ENCODE data around the gene MAP2K4. TPM values are rescaled to one million over a fixed set of nuclear protein-coding genes. Genes with fewer than 3 reads are reported as not detected.

MAP2K4 gene
- total RNA-seq, 1 experiment from 2014 or later: 46.1 TPM

- no peak overlapping the region for H2BK5ac ChIP-seq (ENCODE audit: insufficient read length, low read length)
- Mint-ChIP-seq H3K9me3 (no peaks in the 10 kb centered on the region), H3K27me3 (ENCODE audit: low read depth) (no peaks in the 10 kb centered on the region), H3K36me3 (ENCODE audit: insufficient read depth in 1 of 3, low read depth in 3 of 3) (peaks cover 0 to 10% (median 2%) of the 10 kb centered on the region in 3 experiments; a peak in 3 of 7 replicates), H3K4me1 (peaks cover 30 to 38% of the 10 kb centered on the region in 2 experiments), H3K27ac (no peak overlapping the region), H3K4me3 (no peak overlapping the region)
- H3K27ac ChIP-seq (ENCODE audit: insufficient read length, low read depth, low read length): no peak overlapping the region
- H3K4me1 ChIP-seq (ENCODE audit: insufficient read depth, low read length): no peaks in the 10 kb centered on the region
- H3K4me2 ChIP-seq (ENCODE audit: insufficient read depth, insufficient read length, low read length): no peak overlapping the region
- no peaks in the 10 kb centered on the region for H3K23me2 ChIP-seq (ENCODE audit: insufficient read length, low read depth, low read length, poor library complexity, severe bottlenecking)
- no peak overlapping the region for H4K5ac ChIP-seq (ENCODE audit: insufficient read length, low read depth, low read length)
- TF ChIP-seq CTCF (conservative IDR thresholded peaks at IDR 0.05): no peak
- no peak overlapping the region for H2BK12ac ChIP-seq (ENCODE audit: insufficient read length, low read depth, low read length)
- no peaks in the 10 kb centered on the region for H4K20me1 ChIP-seq (ENCODE audit: control insufficient read depth, insufficient read depth, insufficient read length)
- H3K23ac ChIP-seq (ENCODE audit: insufficient read length, low read depth, low read length): no peak overlapping the region
- H3K56ac ChIP-seq (ENCODE audit: insufficient read length, low read depth, low read length): no peak overlapping the region
- no peaks in the 10 kb centered on the region for H3K27me3 ChIP-seq (ENCODE audit: insufficient read depth, low read length)
- no peak overlapping the region for H3K4ac ChIP-seq (ENCODE audit: low read depth, low read length)
- no peaks in the 10 kb centered on the region; the same call in 1 of the 2 replicates for H3K79me2 ChIP-seq (ENCODE audit: insufficient read depth, low read length)
- H3K79me1 ChIP-seq (ENCODE audit: insufficient read depth, low read depth, low read length, poor library complexity, severe bottlenecking): no peaks in the 10 kb centered on the region
- H3K18ac ChIP-seq (ENCODE audit: insufficient read length, low read depth, low read length): no peak overlapping the region
- no peak overlapping the region for H2BK120ac ChIP-seq (ENCODE audit: low read depth, low read length, poor library complexity, severe bottlenecking)
- no peak for DNase-seq
- H2BK15ac ChIP-seq (ENCODE audit: low read depth, low read length): no peak overlapping the region
- no peak overlapping the region for H3K14ac ChIP-seq (ENCODE audit: insufficient read depth, low read length)
- H4K8ac ChIP-seq (replicated peaks; ENCODE audit: insufficient read length, low read depth, low read length): no peak overlapping the region
- no peak overlapping the region for H2AK5ac ChIP-seq (ENCODE audit: insufficient read length, low read length)
- H3T11ph ChIP-seq (ENCODE audit: low read length): no peak overlapping the region
- H2BK20ac ChIP-seq (ENCODE audit: low read depth, low read length, poor library complexity, severe bottlenecking): no peak overlapping the region
- no peak overlapping the region for H2AFZ ChIP-seq (ENCODE audit: low read length)
- no peaks in the 10 kb centered on the region for H3K9me3 ChIP-seq (ENCODE audit: control insufficient read depth, low read depth, low read length)
- H3K9ac ChIP-seq (ENCODE audit: extremely low read depth, insufficient read length, low read length): no peak overlapping the region
- H4K91ac ChIP-seq (ENCODE audit: insufficient read length, low read depth, low read length): no peak overlapping the region
Measured at GRCh38 chr17:12058535-12058934, 37.9 kb downstream of the MAP2K4 start.

Measured in H9 (cell line).